GM19468 (cell line): ENCODE data around the gene TPST2.

Source experiments
- ATAC-seq: cut with Tn5 transposase; IDR thresholded peaks from one replicate; pipeline ENCODE4 v1.9.1; 2021; ENCODE audit warnings: mild to moderate bottlenecking, moderate library complexity, moderate number of reproducible peaks; ENCODE audit not compliant: unreplicated experiment; ENCODE audit errors: extremely low read depth

The TPST2 gene

DNA sequence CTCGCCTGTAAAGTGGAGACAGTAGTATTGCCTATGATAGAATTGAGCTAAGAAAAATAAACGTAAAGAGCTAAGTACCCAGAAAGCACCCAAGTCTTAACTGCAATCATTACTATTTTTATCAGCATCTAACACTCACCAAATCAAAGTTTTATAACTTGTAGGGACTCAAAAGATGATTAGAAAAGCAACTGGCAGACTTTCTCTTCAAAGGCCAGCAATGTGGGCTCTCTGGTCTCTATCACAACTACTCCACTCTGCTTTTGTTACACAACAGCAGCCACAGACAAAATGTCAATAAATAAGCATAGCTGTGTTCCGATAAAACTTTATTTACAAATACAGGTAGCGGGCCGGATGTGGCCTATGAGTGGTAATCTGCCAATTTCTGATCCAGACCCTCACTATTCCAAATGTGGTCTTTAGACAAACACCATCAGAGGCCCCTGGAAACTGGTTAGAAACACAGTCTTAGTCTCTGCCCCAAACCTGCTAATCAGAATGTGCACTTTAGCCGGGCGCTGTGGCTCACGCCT is 8.2 kb downstream of the TPST2 start:
- ATAC-seq: no peak

DNA sequence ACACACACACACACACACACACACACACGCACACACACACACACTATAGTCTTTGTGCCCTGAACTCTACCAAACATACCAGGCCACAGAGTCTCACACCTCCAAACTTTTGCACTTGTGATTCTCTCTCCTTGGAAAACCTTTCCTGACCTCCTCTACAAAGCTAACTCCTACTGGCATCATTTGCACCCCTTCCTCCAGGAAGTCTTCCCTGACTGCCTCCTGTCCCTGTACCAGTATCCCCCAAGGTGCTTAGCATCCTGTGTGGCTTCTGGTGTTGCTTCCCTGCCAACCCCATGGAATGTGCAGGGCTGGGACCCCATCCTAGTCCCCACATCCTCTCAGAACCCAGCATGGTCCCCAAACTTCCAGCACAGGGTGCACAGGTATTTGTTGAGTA is 8.9 kb downstream of the TPST2 start:
- ATAC-seq: no peak

DNA sequence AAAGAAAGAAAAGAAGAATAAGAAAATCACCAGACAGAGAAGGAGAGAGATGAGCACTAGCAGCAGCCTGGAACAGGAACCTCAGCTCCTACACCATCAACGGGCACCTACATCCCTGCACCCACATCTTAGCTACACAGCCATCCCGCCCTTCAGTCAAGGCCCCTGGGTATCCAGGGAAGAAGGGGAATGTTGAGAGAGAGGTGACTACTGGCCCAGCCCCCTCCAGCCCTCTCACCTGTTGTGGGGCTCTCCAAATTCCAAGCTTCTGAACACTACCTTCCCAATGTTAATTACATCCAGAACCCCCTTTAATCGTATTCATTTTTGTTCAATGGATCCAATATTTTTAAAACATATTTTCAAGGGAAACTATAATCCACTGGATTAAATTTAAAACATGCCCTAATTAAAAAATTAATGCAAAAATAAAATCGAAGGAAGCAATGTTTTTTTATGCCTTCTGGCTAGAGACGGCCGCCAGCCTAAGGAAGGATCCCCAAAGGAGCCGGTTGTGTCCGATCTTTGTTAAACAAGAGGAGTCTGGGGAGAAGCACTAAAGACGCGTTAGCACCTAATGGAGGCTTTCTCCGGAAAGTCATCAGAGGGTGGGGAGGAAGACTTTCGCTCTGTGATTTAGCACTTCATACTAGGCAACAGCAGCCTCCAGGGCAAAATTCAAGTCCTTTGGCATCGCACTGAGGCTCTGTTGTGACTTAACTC is 9.5 kb downstream of the TPST2 start:
- ATAC-seq: no peak

DNA sequence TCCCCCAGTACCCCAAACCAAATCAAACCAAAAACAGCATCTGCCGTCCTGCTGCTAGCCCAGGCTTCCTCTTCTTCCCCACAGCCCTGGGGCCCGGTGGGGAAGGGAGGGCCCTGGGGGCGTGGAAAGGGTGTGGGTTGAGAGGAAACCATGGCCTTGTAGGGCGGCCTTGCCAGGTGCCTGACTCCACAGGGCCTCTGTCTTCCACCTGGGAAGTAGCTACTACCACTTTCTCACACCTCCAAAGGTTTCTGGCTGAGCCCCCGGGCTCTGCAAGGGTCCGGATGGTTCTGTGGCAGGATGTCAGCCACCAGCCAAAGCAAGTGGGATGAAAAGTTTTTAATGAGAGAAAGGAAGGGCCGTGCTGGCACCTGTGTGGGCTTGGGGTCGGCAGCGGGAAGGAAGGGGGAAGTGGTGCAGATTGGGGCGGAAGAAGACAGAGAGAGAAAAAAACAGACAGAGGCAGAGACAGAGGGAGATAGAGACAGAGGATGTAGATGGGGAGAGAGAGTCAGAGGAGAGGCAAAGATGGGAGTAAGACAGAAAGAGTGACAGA is 10.5 kb downstream of the TPST2 start:
- ATAC-seq: no peak

DNA sequence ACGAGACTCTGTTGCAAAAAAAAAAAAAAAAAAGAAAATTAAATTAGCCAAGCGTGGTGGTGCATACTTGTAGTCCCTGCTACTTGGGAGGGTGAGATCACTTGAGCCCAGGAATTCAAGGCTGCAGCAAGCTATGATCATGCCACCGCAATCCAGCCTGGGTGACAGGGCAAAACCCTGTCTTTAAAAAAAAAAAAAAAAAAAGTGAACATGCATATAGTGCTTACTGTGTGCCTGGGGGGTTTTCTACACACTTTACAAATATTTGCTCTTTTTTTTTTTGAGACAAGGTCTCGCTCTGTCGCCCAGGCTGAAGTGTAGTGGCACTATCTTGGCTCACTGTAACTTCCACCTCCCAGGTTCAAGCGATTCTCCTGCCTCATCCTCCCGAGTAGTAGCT is 12.9 kb downstream of the TPST2 start:
- ATAC-seq: no peak

DNA sequence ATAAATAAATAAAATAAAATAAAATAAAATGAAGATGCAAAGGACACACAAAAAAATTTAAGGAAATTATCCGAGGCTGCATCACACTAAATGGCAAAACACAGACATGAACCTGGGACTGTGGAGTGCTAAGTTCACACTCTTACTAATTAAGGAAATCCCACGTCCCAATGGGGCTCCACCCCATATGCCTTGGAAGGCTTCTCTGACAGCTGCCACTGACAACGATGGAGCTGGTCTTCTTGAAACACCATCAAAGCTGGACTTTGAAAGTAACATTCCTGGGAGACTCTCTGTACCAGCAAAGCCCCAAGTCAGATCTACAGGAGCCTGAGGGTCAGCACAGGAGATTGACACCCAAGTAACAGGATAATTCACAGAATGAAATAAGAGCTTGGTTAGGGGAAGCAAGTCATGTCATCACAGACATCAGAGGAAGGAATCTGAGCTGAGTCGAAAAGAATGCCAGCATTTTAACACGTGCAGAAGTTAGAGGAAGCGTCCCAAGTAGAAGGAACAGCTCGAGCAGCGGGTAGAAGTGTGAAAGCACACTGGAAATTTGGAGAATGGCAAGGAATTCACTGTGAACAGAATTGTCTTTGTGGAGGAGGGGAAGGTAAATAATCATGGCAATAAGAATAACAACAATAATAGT is 13.8 kb downstream of the TPST2 start:
- ATAC-seq: no peak

DNA sequence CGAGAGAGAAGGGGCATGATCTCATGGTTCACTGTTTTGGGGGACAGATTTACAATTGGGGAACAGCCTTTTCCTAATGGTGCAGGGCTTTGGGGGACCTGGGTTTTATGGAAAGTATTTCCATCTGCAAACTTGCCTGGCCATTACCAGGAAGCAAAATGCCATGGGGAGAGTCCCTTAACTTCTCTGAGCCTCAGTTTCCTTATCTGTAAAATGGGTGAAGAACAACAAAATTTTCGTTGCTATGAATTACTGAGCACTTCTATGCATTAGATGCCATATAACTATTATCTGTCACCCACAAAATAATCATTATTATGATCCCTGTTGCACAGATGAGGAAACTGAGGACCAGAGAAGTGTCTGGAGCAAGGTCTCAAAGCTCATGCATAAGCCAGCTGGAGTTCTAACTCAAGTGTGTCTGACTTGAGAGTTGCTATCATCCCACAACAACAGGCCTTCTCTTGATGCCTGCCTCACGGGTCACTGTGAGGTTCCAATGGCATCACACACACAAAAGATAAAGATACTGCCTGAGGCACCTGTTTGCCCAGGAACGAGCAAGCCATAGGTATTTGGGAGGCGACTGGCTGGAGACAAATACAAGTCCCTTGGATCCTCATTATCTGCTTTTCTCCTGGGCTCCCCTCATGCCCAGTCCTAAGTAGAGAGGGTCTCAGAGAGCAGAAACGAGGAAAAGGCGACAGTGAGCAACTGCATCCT is 15.8 kb downstream of the TPST2 start:
- no peak for ATAC-seq

DNA sequence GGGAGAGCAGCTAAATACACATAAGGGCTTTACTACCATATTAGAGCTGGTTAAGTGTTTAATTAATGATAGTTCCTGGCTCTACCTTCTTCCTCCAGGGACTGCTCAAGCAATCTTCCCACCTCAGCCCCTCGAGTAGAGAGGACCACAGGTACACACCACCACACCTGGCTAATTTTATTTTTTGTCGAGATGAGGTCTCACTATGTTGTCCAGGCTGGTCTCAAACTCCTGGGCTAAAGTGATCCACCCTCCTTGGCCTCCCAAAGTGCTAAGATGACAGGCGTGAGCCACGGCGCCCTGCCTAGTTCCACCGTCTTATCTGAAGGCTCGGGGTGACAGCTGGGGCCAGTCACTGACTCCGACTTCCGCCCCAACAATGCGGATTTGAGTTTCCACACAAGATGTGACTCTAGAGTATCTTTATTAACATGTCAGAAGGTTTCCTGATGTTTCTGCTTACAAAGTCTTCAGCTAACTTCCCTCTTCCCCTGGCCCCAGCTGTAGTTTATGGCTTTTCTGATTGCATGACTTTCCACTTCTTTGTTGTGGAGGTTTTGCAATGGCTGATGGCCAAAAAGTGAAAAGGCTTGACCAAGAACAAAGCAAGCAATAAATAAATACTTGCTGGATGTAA is 16.8 kb downstream of the TPST2 start:
- no peak for ATAC-seq

DNA sequence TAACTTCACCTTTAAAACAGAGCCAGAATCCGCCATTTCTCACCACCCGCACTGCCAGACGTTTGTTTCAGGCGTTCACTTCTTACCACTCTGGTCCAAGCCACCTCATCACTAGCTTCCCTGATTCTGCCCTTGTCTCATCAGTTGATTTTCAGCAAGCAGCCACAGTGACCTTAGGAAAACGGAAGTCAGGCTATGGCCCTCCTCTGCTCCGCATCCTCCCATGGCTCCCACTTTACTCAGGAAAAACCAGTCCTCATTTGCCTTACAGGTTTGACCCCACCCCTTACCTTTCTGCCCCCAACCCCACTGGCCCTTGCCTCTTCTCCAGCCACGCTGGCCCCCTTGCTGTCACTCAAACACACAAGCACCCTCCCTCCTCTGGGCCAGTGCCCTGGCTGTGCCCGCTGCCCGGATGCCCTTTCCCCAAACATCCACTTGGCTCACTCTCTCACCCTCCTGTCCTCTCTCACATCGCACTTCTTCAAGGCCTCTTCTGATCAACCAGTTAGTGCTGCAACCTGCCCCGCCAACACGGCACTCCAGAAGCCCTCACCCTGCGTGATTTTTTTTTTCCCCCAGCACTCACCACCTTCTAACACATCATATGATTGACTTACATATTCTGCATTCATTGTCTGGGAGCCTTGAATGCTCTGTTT is 18.9 kb downstream of the TPST2 start:
- no peak for ATAC-seq

DNA sequence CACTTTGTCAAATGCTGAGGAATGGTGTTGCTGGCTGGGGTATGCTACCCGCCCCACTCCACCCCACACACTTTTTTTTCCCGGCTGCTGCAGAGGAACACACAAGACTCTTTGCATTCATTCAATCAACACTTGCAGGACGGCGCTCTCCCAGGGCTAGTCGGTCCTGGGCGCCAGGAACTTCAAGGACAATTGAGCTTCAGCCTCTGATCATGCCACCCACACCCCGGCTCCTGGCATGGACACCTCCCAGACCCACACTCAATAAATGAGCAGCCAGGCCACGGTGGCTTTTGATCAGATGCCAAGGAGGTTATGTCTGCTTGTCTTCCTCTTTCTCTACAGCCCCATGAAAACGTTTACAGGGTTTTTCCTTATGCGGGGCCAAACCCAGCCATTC is 19.8 kb downstream of the TPST2 start:
- no peak for ATAC-seq

DNA sequence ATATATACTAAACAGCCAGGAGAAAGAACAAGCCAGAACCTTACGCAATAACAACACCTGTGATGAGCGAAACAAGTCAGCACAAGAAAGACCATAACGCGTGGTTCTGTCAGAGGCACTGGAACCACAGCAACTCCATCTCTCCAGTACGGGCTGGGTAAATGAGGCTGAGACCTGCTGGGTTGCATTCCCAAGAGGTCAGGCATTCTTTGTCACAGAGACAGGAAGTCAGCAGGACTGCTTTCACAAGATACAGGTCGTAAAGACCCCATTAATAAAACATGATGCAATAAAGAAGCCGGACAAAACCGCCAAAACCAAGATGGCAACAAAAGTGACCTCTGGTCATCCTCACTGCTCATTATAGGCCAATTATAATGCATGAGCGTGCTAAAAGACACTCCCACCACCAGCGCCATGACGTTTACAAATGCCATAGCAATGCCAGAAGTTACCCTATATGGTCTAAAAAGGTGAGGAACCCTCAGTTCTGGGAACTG is 21.7 kb downstream of the TPST2 start:
- ATAC-seq: no peak

DNA sequence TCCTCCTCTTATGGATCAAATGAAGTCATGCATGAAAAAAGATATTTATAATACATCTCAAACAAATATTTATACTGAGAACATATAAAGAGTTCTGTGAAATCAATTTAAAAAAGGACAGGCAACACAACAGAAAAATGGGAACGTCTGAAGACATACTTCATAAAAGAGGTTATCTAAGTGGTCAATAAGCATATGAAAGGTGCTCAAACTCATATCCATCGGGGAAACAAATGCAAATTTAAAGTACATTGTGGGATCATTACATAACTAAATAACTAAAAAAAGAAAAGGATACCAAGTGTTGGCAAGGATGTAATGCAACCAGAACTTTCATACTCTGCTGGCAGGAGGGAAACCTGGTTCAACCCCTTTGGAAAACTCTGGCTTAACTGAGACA is 22.3 kb downstream of the TPST2 start:
- ATAC-seq: no peak

DNA sequence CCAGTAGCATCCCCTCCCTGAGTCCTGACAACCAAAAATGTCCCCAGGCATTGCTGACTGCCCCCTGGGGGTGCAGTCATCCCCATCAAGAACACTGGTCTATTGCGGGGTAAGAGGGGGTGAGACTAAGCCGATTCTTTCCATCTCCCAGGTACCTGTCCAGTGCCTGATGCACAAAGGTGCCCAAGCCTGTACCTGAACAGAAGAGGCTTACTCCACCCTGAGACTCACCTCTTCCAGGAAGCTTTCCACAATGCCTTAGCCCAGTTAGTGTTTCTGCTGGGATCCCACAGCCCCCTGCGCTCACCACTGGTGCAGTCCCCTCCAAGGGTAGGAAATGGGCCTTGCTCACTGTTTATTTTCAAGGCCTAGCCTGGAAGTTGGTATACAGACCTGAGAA is 22.9 kb downstream of the TPST2 start:
- ATAC-seq: no peak

DNA sequence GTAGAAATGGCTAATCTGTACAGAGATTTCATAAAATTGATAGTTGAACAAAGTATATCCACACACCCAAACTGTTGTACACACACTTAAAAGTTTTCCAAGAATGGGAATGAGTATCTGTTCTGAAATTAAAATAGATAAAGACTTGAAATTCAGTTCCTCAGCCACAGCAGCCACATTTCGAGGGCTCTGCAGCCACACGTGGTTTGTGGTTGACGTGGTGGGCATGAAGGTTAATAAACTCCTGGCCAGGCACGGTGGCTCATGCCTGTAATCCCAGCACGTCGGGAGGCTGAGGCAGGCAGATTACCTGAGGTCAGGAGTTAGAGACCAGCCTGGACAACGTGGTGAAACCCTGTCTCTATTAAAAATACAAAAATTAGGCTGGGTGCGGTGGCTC is 24.0 kb downstream of the TPST2 start:
- no peak for ATAC-seq

DNA sequence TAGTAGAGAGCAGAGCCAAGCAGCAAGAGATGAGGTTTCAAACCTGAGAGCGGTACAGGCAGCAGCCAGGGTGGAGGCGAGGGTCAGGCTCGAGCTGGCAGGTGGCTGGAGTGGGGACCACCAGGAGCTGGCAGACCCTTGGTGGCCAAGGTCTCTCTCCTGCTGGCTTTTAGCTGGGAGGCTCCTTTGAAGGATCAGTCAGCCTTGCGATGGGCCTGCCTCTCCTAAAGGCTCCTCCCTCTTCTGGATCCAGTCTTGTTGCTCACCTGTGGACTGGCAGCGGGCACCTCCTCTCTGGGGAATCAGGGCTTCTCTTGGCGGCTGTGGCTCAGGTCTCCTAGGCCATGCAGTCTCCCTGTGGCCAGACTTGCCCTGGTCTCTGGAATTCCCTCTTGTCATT is 24.8 kb downstream of the TPST2 start:
- no peak for ATAC-seq

DNA sequence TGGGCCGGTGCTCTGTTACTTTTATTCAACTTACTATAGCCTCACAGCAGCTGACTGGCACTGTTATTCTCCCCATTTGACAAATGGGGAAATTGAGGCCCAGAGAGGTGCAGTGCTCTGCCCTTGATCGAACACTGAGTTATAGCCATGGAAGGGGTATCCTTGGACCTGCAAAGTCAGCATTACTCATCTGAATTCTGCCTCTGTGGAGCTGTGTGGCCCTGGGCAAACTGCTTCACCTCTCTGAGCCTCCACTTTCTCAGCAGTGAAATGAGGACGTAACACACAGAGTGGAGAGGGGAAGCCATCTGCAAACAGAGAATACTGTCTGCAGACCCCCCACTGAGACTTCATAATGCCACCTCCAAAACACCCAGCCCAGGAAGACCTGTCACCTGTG is 25.3 kb downstream of the TPST2 start:
- no peak for ATAC-seq

DNA sequence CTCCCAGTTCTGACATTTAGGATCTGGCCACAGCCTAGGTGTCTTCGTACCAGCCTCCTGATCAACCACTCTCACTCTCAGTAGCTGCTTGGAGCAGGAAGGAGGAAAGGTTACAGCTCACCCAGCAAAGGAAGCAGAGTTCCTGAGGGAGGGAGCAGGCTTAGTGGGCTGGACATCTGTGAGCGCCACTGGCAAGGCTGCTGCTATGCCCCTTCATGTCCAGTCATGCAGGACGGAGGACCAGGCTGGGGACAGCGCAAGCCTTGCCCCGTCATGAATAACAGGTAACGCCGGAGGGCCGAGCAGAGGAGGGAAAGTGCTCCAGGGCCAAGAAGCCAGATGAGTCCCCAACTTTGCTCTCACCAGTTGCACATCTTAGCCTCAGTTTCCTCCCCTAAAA is 25.8 kb downstream of the TPST2 start:
- no peak for ATAC-seq

DNA sequence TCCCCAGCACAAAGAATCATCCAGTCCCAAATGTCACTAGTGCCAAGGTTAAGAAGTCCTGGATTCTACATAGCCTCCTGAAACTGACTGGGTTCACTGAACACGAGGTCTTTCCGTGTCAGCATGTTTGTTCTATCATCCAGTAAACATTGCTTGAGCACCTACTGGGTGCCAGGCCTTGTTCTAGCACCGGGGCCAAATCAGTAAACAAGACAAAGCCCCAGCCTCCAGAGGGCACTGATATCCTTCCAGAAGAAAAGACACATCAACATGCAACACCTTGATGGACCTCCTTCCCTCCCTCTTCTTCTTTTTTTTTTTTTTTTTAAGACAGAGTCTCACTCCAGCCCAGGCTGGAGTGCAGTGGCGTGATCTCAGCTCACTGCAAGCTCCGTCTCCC is 26.9 kb downstream of the TPST2 start:
- no peak for ATAC-seq

DNA sequence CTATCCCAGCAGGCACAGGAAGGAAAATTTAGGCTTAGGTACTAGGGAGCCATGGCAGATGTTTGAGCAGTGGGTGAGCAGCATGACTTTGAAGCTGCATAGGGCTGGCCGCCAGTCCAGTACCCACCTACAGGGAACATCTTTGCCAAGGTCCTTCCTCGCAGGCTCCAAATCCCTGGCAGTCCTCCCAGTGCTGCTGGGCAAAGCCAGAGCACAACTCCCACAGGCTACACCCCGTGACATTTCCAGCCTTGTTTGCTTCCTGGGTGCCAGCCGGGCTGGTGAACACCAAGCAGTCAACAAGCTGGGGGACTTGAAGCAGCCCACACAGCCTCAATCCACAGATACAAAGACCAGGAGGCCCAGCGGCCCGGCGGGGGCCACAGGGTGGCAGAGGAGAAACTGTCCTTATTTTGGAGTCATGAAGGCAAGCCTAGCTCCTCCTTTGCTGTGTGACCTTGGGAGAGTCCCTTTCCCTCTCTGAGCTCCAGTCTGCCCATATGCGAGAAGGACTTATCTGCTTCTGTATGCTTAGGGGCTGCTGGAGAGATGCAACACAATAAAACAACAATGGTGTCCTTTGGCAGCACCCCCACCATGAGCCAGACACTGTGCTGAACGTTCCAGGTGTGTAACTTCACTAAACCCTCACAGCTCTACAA is 28.0 kb downstream of the TPST2 start:
- no peak for ATAC-seq
